GM19193 (cell line): Measurements from ENCODE around the gene STARD10.

Source experiments
- POLR2A ChIP-seq: IDR thresholded peaks from 4 replicates; pipeline ENCODE4 v1.6.1; 2011; ENCODE audit not compliant: insufficient read depth, insufficient read length; ENCODE audit errors: extremely low read depth

Gene STARD10

DNA sequence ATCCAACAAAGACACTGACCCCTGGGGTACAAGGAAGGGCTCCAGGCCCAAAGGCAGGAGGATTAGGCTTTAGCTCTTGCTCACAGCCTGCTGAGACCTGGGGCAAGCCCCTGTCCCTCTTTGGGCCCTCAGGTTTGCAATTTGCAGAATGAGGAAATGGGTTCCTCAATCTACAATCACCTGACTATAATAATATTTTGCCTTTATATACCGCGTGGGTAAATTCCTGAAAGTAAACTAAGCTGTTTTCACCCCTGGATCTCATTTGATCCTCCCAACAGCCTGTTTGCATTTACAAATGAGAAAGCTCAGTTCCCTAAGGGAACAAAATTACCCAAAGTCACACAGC lies 797 bp downstream of the STARD10 start:
- no peak for TF ChIP-seq POLR2A

DNA sequence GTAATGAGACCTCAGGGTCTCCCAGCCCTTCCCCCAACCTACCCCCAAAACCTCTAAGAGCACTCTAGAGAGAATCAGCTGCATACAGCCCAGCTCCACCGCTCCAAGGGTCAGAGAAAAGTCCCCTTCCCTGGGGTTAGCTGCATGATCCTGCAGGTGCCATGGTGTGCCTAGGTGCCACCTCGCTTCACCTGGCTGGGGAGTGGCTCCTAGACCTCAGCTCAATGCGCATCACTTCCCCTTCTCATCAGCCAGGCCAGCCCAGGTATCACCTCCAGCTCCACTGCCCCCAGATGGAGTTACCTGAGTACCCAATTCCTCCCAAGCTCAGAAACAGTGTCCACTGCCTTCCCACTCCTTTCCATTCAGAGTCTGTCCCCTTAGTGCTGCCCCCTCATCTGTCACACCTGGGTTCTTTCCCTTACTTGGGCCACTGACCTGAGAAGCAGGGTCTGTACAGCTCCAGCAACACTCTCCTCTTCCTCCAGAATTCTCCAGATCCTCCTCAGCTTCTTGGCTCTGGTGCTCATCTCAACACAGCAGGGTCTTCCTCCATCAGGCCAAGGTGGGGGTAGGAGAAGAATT lies 1.3 kb downstream of the STARD10 start:
- no peak for TF ChIP-seq POLR2A

DNA sequence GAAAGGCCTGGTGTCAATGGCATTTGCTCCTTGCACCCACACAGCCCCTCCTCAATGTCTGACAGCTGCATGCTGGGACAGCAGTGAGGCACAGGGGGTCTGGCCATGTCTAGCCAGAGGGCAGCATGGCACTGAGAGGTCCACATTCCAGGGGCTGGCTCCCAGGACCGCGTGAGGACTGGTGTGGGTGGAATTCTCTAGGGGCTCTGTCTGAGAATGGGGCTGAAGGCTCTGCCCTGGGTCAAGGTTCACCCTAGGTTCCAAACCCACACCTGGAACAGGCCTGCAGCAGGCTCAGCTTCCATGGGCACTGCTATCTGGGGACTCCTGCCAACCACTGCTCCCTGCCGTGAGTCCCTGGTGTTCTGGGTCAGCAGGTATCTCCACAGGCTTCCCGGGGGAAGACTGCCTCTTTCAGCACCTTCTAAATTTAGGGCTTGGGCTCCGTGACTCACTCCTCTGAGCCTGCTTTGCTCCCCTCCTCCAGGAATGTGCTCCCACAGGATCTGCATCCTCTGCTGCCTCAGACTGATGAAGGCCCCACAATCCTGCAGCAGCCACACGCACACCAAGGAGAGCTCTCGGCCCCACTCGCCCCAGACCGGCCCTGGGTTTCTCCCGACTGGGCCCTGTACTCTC lies 4.2 kb downstream of the STARD10 start:
- TF ChIP-seq POLR2A = no peak

DNA sequence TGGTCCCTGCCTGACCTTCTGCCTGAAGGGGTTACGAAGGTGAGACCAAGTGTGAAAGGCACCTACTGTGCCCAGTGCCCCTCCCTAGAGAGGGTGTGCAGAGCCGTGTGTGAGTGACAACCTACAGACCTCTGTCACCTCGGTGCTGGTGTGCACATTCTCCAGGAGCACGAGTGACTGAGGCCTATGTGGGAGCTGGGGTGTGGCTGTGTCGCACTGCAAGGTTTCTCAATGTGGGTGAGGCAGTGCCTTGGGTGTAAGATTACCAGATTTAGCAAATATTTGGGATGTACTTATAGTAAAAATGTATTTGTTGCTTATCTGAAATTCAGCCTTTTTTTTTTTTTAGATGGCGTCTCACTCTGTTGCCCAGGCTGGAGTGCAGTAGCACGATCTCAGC lies 5.6 kb downstream of the STARD10 start:
- no peak for TF ChIP-seq POLR2A

DNA sequence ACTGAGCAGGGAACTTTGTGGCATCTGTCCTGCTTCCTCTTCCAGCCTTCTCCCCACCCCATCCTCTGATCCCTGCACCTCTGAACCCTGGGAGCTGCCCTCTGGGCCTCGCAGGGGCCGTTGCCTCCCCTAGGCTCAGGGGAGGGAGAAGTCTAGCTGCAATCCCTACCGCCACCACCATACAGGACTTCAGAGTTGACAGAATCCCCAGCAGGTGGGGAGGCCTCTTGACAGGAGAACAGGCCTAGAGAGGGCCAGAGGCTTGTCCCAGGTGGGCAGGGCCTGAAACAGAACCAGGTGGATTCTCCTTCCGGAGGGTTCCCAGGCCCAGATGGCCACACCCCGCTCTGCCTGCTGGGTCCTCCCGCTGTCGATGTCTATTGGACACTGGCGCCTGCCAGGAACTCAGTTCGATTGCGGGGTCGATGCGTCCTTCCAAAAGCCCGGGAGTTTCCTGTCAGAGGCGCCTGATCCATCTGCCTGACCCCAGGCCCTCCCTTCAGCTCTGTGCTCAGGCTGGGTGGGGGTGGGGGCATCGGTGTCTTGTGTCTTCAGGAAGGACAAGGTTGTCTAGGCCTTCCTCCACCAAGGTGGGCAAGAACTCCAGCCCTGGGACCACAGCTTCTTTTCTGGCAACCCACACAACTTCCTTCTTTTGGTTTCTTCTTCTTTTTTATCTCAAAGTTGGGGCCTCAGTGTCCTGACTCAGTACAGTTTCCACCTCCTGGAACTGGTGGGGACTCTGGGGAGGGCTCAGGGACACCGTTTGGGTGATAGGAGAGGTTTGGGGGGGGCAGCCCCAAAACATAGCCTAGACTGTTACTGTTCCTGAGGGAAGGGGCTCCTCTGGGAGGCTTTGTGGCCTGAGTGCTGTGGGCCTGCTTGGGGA lies 6.4 kb downstream of the STARD10 start:
- peak; percentile 27 for TF ChIP-seq POLR2A

DNA sequence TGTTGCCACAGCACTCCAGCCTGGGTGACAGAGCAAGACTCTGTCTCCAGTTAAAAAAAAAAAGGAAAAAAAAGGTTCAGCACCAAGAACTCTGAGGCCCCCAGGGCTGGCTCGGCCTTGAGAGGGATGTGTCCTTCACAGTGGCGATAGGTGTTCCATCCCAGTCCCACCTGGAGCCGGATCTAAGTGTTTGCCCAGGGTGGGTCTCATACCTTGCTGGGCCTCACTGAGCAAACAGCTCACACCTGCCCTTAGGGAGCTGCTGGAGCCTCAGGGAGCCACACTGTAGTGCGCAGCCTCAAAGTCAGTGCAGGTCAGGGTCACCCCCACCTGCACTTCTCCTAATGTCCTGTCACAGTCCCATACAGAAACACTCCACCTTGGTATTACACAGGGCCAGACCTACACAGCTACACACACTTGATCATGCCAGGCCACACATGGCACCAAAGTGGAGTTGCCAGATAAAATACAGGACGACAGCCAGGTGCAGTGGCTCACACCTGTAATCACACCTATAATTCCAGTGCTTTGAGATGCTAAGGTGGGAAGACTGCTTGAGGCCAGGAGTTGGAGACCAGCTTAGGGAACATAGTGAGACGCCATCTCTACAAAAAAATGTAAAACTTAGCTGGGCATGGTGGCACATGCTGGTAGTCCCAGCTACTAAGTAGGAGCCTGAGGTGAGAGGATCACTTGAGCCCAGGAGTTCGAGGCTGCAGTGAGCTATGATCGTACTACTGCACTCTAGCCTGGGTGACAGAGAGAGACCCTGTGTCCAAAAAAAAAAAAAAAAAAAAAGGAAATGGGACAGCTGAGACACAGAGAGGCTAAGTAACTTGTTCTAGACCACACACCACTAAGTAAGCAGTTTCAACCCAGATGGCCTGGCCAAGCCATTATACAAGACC lies 7.3 kb downstream of the STARD10 start:
- TF ChIP-seq POLR2A = no peak

DNA sequence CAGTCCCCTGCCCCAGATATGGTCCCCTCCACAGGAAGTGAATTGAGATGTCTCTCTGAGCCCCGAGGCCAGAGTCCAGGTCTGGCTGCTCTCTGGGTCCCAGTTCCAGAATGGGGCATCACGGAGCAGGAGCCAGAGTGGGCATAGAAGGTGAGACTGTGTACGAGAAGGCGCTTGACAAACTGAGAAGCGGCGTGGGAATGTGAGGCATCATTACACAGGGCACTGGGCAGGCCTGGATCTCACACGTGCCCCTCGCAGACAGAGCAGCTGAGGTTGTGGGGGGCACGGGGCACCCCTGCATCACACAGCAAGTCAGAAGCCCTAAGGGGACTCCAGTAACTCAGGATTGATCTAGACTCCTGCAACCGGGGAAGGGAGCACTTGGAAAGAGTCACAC lies 9.2 kb downstream of the STARD10 start:
- no peak for TF ChIP-seq POLR2A

DNA sequence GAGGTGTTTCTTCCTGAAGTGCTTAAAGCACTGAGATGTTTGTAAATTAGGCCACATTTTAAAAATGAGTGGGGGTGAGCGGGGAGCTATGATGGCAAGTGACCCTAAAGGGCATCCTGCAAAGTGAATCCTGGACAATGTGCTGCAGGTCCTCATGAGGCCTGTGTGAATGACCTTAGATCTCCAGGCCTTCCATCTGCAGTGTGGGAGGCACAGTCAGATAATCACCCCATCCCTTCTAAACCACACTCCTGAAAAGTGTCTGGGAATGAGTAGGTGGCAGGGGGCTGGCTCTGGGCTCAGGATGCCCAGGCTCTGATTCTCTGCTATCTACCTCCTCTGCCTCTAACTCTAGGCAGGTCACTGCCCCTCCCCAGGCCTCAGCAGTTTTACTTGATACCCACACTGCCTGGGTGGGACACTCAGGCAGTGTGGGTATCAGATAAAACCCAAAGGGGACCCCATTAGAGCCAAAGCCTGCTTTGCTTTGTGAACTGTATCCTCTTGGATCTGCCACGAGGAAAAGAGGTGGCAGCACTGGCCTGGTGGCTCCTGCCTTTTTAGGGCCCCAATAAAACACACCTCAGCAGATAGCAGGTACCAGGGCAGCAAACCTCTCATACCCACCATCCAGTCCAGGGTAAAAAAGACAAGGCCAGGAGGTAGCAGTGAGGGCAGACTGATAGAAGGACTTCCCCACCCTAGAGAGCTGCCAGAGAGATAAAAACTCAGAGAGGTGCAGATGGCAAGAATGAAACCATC lies 10.5 kb downstream of the STARD10 start:
- no peak for TF ChIP-seq POLR2A

DNA sequence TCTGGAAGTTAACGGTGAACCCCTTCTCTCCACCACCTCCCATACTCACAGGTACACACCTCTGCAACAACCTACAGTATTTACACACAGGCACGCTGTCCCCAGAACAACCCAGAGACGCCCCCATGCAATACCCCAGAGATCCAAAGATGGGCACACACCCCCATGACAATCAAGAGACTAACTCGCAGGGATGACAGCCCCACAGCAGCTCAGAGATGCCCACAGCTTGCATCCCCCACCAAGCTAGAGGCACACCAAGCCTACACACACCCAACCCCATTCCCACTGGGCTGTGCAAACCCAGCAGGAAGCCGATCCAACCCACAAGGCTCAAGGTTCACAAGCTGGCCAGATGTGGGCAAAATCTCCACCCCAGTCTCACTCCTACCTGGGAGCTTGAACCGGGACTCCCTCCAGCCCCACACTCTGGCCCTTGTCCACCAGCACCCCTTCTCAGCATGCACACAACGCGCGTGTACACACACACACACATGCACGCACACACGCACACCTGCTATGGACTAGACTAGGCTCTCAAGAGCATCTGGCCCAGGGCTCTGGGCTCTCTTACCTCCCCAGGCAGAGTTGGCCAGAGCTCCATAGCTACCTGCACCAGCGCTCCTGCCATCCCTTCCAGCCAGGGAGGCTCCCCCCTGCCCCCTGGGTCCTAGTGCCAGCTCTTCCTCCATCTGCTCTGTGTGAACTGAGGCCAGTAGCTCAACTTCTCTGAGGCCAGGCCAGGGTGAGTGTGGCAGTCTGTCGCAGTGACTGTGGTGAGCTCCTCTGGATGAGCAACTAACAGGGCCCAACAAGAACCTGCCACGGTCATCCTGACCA lies 11.5 kb downstream of the STARD10 start:
- no peak for TF ChIP-seq POLR2A

DNA sequence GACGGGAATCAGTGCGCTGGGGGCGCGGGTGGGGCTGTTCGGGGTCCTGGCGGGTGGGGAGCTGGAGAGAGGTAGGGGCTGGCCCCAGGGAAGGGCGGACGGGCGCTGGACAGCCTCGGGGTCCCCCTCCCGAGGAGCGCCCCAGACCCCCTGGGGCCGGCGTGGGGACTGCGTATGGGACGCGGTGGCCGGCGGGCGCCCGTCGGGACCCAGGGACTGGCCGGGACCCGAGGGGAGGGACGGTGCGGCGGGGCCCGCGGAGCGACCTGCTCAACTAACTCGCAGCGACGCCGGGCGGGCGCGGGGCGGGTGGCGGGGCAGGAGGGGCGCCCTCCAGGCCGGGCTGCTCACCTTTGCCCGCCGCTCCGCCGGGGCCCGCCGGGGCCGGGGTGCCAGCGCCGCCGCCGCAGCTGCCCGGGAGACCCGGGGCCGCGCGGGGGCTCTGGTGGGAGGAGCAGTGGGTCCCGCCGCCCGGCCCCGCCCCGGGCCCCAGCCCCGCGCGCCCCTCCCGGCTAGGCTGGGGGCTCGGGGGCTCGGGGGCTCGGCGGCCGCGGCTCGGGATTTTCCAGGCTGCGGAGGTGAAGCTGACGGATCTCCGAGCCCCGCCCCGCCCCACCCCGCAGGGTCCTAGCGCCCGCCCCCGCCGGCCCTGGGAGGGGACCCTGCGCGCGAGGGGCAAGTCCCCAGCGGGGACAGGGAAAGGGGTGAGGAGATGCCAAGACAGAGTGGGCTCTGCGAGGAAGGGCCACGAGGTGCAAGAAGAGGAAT lies 12.3 kb downstream of the STARD10 start:
- no peak for TF ChIP-seq POLR2A

DNA sequence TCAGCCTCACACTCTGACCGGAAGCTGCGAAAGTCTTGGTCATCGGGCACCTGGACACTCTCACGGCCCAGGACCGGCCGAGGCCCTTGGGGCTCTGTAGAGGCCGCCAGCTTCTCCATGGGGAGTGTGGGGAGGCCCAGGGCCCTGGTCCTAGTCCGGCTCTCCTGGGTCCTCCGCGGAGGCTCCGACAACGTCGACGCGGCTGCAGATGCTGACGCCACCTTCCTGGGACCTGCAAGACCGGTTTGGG lies 12.9 kb downstream of the STARD10 start:
- TF ChIP-seq POLR2A = no peak

DNA sequence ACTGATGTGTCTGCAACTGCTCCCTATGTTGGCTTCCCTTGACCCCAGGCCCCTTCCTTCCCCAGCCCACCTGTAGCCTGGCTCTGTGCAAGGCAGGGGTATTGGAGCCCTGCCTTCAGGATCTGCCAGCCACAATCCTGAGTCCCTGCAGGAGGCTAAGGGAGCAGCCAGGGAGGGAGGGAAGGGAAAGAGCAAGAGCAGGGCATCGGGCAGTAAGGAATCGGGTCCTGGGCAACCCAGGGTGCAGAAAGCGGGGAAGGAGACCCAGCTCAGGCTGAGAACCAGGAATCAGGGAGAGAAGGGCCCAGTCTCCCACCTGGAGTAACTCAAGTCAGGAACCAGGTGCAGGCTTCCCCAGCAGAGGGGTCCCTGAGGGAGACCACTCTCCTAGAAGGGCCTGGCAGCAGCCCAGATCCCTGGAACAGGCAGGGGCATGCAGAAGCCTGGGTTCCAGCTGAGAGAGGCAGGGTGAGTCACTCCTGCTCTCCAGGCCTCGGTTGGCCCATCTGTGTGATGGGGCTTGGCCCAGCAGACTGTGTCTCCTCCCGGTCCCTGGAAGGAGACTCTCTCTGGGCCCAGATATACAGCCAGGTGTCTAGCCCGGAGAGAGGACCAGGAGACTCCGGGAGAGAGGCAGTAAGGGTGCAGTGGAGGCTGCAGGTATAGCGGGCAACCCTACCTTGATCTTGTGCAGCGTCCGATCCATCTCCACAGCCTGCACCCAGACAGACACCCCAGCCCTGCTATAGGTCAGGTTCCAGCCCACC lies 13.4 kb downstream of the STARD10 start:
- no peak for TF ChIP-seq POLR2A

DNA sequence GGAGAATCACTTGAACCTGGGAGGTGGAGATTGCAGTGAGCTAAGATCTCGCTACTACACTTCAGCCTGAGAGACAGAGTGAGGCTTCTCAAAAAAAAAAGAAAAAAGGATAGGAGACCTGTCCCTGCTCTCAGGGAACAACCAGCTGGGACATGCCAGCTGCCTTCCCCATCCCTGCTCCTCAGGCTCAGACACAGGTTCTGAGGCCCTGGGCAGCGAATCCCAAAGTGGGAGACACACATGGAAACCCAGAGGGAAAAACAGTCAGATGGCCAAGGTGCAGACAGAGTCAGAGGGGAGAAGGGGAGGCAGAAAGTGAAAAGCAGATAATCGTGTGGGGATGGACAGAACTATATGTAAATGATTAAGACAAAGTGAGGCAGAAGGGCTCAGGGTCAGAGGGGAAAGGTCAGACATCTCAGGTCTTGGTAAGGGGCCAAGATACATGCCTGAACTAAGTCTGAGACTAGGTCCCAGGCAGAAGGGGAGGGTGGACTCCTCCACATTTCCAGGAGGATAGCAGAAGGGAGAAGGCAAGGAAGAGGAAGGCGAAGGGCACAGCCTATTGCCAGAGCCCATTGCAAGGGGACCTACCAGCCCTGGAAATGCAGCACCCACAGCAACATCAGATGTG lies 14.2 kb downstream of the STARD10 start:
- TF ChIP-seq POLR2A = no peak
